Measurements from ENCODE around the gene KDM4C.
A peak's percentile ranks its signal among the peaks of the same experiment; 100 is the strongest.

The KDM4C gene

DNA sequence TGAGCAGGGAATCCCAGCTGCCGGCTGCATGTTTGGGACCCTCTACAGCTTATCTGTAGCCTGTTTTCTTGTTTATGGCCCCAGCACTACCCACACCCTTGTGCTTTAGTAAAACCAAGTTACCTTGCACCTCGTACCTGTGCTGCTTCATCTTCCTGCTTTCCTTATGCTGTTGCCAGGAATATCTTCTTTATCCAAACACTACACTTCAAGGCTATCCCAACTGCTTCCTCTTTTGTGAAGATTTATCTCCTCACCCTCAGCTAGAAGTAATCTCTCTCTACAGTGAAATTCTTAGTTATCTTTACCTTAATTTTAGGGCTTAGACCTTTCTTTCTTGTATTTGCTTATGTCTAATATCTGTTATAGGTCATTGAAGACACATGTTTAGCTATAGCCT, 171.1 kb downstream of the KDM4C start:
- H3K27me3 Mint-ChIP-seq (ENCODE audit: low read depth, poor library complexity): no peaks in the 10 kb centered on the region
- DNase-seq: no peak
- H3K9me3 Mint-ChIP-seq: no peaks in the 10 kb centered on the region
- TF ChIP-seq, protein P1, sequence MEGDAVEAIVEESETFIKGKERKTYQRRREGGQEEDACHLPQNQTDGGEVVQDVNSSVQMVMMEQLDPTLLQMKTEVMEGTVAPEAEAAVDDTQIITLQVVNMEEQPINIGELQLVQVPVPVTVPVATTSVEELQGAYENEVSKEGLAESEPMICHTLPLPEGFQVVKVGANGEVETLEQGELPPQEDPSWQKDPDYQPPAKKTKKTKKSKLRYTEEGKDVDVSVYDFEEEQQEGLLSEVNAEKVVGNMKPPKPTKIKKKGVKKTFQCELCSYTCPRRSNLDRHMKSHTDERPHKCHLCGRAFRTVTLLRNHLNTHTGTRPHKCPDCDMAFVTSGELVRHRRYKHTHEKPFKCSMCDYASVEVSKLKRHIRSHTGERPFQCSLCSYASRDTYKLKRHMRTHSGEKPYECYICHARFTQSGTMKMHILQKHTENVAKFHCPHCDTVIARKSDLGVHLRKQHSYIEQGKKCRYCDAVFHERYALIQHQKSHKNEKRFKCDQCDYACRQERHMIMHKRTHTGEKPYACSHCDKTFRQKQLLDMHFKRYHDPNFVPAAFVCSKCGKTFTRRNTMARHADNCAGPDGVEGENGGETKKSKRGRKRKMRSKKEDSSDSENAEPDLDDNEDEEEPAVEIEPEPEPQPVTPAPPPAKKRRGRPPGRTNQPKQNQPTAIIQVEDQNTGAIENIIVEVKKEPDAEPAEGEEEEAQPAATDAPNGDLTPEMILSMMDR (IDR thresholded peaks at IDR 0.05): no peak
- no peaks in the 10 kb centered on the region for H3K36me3 Mint-ChIP-seq (ENCODE audit: low read depth)
- peaks cover 24% of the 10 kb centered on the region for H3K4me1 Mint-ChIP-seq
- no peak overlapping the region for H3K4me3 Mint-ChIP-seq
- peak overlapping the region; percentile 56 for H3K27ac Mint-ChIP-seq

DNA sequence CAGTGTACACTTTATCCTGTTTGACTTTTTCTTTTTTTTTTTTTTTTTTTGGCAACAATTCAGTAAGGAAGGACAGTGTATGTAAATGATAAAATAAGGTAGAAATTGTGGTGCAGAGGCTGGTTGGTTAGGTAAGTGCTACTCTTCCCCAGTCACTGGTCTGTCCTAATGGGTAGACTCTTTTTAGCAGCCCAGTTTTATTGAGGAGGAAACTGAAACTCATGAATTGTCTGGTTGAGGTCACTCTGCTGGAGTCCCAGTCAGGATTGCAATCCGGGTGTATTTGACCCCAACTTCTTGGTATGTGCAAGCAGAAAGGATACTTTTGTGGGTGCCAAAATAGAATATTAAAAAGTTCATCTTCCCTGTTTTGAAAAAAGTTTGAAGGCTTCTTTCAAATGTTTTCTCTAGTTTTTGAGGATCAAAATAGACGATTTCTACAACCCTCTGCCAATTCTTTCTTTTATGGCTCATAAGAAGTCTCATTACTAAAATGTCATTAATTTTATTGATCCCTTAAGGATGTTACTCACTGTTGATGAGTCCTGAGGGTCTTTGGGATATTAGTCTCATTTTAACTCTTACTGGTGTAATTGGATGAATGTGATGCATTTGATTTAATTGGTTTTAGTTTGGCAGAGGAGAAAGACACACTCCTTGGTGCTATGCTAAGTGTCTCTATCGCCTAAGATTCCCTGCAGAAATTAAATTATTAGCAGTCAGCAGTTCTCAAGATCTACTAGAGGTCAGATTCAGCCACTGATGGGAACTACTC, 171.9 kb downstream of the KDM4C start:
- TF ChIP-seq, protein P1 (IDR thresholded peaks at IDR 0.05): no peak
- no peak for DNase-seq
- H3K27ac Mint-ChIP-seq: no peak overlapping the region
- peaks cover 24% of the 10 kb centered on the region for H3K4me1 Mint-ChIP-seq
- no peak overlapping the region for H3K4me3 Mint-ChIP-seq
- H3K9me3 Mint-ChIP-seq: no peaks in the 10 kb centered on the region
- no peaks in the 10 kb centered on the region for H3K36me3 Mint-ChIP-seq (ENCODE audit: low read depth)
- no peaks in the 10 kb centered on the region for H3K27me3 Mint-ChIP-seq (ENCODE audit: low read depth, poor library complexity)

DNA sequence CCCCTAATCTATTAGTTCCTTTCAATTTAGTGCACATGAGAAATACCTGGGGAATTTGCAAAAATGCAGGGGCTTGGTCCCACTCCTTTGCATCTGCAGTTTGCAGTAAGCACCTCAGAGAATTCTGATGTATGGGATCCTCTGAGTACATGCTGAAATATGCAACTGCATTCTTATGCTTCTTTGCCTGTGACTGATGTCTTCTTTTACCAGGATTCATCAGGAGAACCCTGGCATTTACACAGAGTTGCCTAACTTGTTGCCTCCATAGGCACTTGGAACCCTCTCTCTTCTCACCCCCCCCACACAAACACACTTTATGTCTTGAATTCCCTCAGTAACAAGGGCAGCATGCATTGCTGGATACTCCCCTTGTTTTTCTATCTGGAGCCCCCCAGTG, 173.1 kb downstream of the KDM4C start:
- DNase-seq: no peak
- Mint-ChIP-seq H3K4me1 (peaks cover 22% of the 10 kb centered on the region), H3K27me3 (ENCODE audit: low read depth, poor library complexity) (no peaks in the 10 kb centered on the region), H3K27ac (no peak overlapping the region), H3K36me3 (ENCODE audit: low read depth) (no peaks in the 10 kb centered on the region), H3K4me3 (no peak overlapping the region), H3K9me3 (no peaks in the 10 kb centered on the region)
- TF ChIP-seq, protein P1 (IDR thresholded peaks at IDR 0.05): no peak

DNA sequence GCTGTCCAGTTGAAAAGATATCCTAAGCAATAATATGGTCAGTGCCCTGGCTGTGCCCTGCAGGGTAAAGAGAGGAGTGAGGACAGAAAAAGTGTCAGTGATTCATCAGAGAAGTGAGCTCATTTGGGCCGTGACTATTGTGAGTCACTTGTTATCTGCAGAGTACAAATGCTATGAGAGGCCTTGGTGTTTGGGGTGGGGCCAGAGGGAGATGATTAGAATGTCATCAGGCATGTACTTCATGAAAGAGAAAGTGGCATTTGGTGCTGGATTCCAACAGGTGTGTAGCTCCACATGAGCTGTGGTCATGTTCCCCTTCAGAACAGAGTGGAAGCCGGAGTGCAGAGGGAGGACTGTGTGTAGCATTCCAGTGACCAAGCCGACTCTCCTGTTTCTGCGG, 174.1 kb downstream of the KDM4C start:
- no peaks in the 10 kb centered on the region for H3K36me3 Mint-ChIP-seq (ENCODE audit: low read depth)
- H3K9me3 Mint-ChIP-seq: no peaks in the 10 kb centered on the region
- no peak overlapping the region for H3K4me3 Mint-ChIP-seq
- peaks cover 13% of the 10 kb centered on the region for H3K4me1 Mint-ChIP-seq
- no peaks in the 10 kb centered on the region for H3K27me3 Mint-ChIP-seq (ENCODE audit: low read depth, poor library complexity)
- no peak for DNase-seq
- TF ChIP-seq, protein P1 (IDR thresholded peaks at IDR 0.05): no peak
- peak overlapping the region; percentile 60 for H3K27ac Mint-ChIP-seq

DNA sequence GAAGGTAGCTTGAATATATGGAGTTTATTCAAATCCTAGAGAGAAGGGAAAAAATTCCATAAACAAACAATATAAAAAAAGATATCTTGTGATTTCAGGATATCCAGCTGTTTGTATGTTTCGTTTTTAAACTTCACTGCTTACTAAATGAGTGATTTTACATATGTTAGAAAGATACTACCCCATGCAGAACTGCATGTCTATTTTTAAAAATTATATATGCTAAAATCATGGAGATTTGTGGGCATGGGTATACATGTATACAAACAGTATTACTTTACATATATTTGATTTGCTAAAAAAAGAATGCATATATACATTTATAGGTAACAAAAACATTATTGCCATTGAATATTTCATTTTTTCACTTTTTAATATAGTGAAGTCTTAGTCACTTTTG, 178.3 kb downstream of the KDM4C start:
- H3K36me3 Mint-ChIP-seq (ENCODE audit: low read depth): peaks cover 5% of the 10 kb centered on the region

More for the DNA sequence above, 178.3 kb downstream of the KDM4C start:
- TF ChIP-seq, protein P1 (IDR thresholded peaks at IDR 0.05): no peak
- peaks cover 11% of the 10 kb centered on the region for H3K9me3 Mint-ChIP-seq
- H3K4me1 Mint-ChIP-seq: peaks cover 7% of the 10 kb centered on the region
- DNase-seq: no peak
- H3K27ac Mint-ChIP-seq: no peak overlapping the region
- H3K4me3 Mint-ChIP-seq: no peak overlapping the region
- peaks cover 4% of the 10 kb centered on the region for H3K27me3 Mint-ChIP-seq (ENCODE audit: low read depth, poor library complexity)

All from nephron progenitor cell (in vitro differentiated cells).